CD4-positive, alpha-beta T cell treated with Interferon alpha-2 for 1 hour (primary cell): ENCODE results near the gene GOLT1A.

Experiments used
- DNase-seq, 2 donors: peaks; one replicate each; pipeline ENCODE4 v3.0.0-alpha.2; 2020 to 2022

Gene GOLT1A

GRCh38 chr1:204216880-204217647 lies 3.3 kb upstream of the GOLT1A start:
- DNase-seq = no peak

GRCh38 chr1:204216236-204216635 lies 2.4 kb upstream of the GOLT1A start:
- DNase-seq = no peak

GRCh38 chr1:204212715-204213114 lies 1.1 kb downstream of the GOLT1A start:
- DNase-seq = no peak

GRCh38 chr1:204211046-204211445 lies 2.7 kb downstream of the GOLT1A start:
- no peak for DNase-seq

- peak; percentile 41 to 66 for DNase-seq
These were observed 6.6 kb downstream of the GOLT1A start for GRCh38 chr1:204207136-204207616.

- no peak for DNase-seq
These were observed 7.7 kb downstream of the GOLT1A start for GRCh38 chr1:204206121-204206520.

GRCh38 chr1:204205486-204205885 lies 8.3 kb downstream of the GOLT1A start:
- no peak for DNase-seq

GRCh38 chr1:204204944-204205343 lies 8.8 kb downstream of the GOLT1A start:
- no peak for DNase-seq

GRCh38 chr1:204203206-204203767 lies 10.5 kb downstream of the GOLT1A start:
- DNase-seq = no peak

GRCh38 chr1:204202481-204202880 lies 11.3 kb downstream of the GOLT1A start:
- DNase-seq = no peak

GRCh38 chr1:204201348-204202040 lies 12.3 kb downstream of the GOLT1A start:
- DNase-seq = no peak

- no peak for DNase-seq
These were observed 14.2 kb downstream of the GOLT1A start for GRCh38 chr1:204199579-204199978.

- no peak for DNase-seq
These were observed 15.1 kb downstream of the GOLT1A start for GRCh38 chr1:204198348-204199340.

- no peak for DNase-seq
These were observed 16.7 kb downstream of the GOLT1A start for GRCh38 chr1:204197068-204197467.

- no peak for DNase-seq
These were observed 17.6 kb downstream of the GOLT1A start, which contains the start of gene KISS1 for GRCh38 chr1:204196068-204196795. TSS of gene KISS1 (minus strand) at chr1:204196491. CDS start at chr1:204192876, 3,615 bp downstream.

GRCh38 chr1:204194771-204195170 lies 19.0 kb downstream of the GOLT1A start:
- DNase-seq = no peak

- DNase-seq = no peak
These were observed 19.7 kb downstream of the GOLT1A start for GRCh38 chr1:204194080-204194479.

- DNase-seq = no peak
These were observed 21.0 kb downstream of the GOLT1A start for GRCh38 chr1:204192589-204193352.

- DNase-seq = no peak
These were observed 21.7 kb downstream of the GOLT1A start for GRCh38 chr1:204192046-204192445.

- no peak for DNase-seq
These were observed 22.3 kb downstream of the GOLT1A start for GRCh38 chr1:204191456-204191855.
